NCI-H2227 treated with DMSO at 0.1 percent for 48 hours (cell line): ENCODE results near the gene TBATA.

Experiments
- DNase-seq: peaks from one replicate; lab custom pipeline; 2025; lab: John Stamatoyannopoulos, UW

The TBATA gene

GRCh38 chr10:70761031-70761601, 24.1 kb downstream of the TBATA start:
- no peak for DNase-seq

GRCh38 chr10:70760271-70760787, 24.8 kb downstream of the TBATA start:
- no peak for DNase-seq

GRCh38 chr10:70759781-70760180, 25.4 kb downstream of the TBATA start:
- no peak for DNase-seq

GRCh38 chr10:70758757-70759514, 26.2 kb downstream of the TBATA start:
- peak; percentile 46 for DNase-seq

GRCh38 chr10:70757856-70758255, 27.3 kb downstream of the TBATA start:
- no peak for DNase-seq

GRCh38 chr10:70756700-70757360, 28.3 kb downstream of the TBATA start:
- DNase-seq: no peak

- DNase-seq: no peak
Observed at GRCh38 chr10:70753841-70754621, 31.1 kb downstream of the TBATA start.

- no peak for DNase-seq
Observed at GRCh38 chr10:70753026-70753663, 32.0 kb downstream of the TBATA start.

GRCh38 chr10:70752571-70752970, 32.6 kb downstream of the TBATA start:
- DNase-seq: no peak

- DNase-seq: no peak
Observed at GRCh38 chr10:70751991-70752390, 33.2 kb downstream of the TBATA start.

- no peak for DNase-seq
Observed at GRCh38 chr10:70751356-70751755, 33.8 kb downstream of the TBATA start.

- no peak for DNase-seq
Observed at GRCh38 chr10:70750156-70750703, 34.9 kb downstream of the TBATA start.

- no peak for DNase-seq
Observed at GRCh38 chr10:70749756-70750155, 35.4 kb downstream of the TBATA start.

GRCh38 chr10:70748801-70749573, 36.2 kb downstream of the TBATA start:
- DNase-seq: no peak

- no peak for DNase-seq
Observed at GRCh38 chr10:70748305-70748704, 36.9 kb downstream of the TBATA start.

- no peak for DNase-seq
Observed at GRCh38 chr10:70747192-70747965, 37.8 kb downstream of the TBATA start.

- no peak for DNase-seq
Observed at GRCh38 chr10:70745555-70745954, 39.6 kb downstream of the TBATA start.

GRCh38 chr10:70744617-70745143, 40.5 kb downstream of the TBATA start:
- DNase-seq: no peak

- no peak for DNase-seq
Observed at GRCh38 chr10:70743879-70744278, 41.3 kb downstream of the TBATA start.

- DNase-seq: no peak
Observed at GRCh38 chr10:70743430-70743788, 41.8 kb downstream of the TBATA start.
